ENCODE data around the gene ITGB3BP.

- TF ChIP-seq CTCF (conservative IDR thresholded peaks at IDR 0.05; ENCODE audit: low read length) (no peak), EZH2phosphoT487 (IDR thresholded peaks at IDR 0.05; ENCODE audit: borderline replicate concordance, low read depth, low read length) (no peak)
Measured at GRCh38 chr1:63523738-63524137, 713 bp upstream of the ITGB3BP start.

Measured in OCI-LY7 (cell line).